Measurements from ENCODE around the gene C5AR2. TPM values are rescaled to one million over a fixed set of nuclear protein-coding genes. Genes with fewer than 3 reads are reported as not detected.
"Not testable (repeated sequence)": the region's sequence is repeated elsewhere in the genome, so short reads cannot be mapped to it uniquely, and the experiment has no call there.

Gene C5AR2
- total RNA-seq, 1 donor from 2014 or later, result 0.31 TPM

GRCh38 chr19:47323872-47324271 is 8.1 kb upstream of the C5AR2 start:
- DNase-seq, result no peak

GRCh38 chr19:47324502-47324901 is 7.5 kb upstream of the C5AR2 start:
- DNase-seq, result no peak

GRCh38 chr19:47330466-47330869 is 1.5 kb upstream of the C5AR2 start:
- DNase-seq, result peak; percentile 32

- no peak for DNase-seq
Measured at GRCh38 chr19:47331490-47331889, 485 bp upstream of the C5AR2 start.

GRCh38 chr19:47336765-47337718 is 5.1 kb downstream of the C5AR2 start:
- DNase-seq, result not testable (repeated sequence)

GRCh38 chr19:47339196-47339880 is 7.4 kb downstream of the C5AR2 start:
- DNase-seq, result no peak

GRCh38 chr19:47340477-47341208 is 8.7 kb downstream of the C5AR2 start:
- no peak for DNase-seq

- DNase-seq, result no peak
Measured at GRCh38 chr19:47341734-47342133, 9.8 kb downstream of the C5AR2 start.

GRCh38 chr19:47343194-47343802 is 11.3 kb downstream of the C5AR2 start:
- DNase-seq, result no peak

GRCh38 chr19:47344425-47344824 is 12.4 kb downstream of the C5AR2 start:
- no peak for DNase-seq

GRCh38 chr19:47346024-47346423 is 14.0 kb downstream of the C5AR2 start:
- not testable (repeated sequence) for DNase-seq

GRCh38 chr19:47348819-47349795 is 17.1 kb downstream of the C5AR2 start, which contains the start of gene DHX34:
DHX34 (plus strand) TSS chr19:47349315; CDS start chr19:47353031, 3,716 bp downstream.
- peak; percentile 100 for DNase-seq

- no peak for DNase-seq
Measured at GRCh38 chr19:47350630-47351029, 18.7 kb downstream of the C5AR2 start.

GRCh38 chr19:47351548-47351947 is 19.6 kb downstream of the C5AR2 start:
- no peak for DNase-seq

- no peak for DNase-seq
Measured at GRCh38 chr19:47352095-47352494, 20.1 kb downstream of the C5AR2 start.

GRCh38 chr19:47353307-47353712 is 21.3 kb downstream of the C5AR2 start:
- no peak for DNase-seq

- DNase-seq, result no peak
Measured at GRCh38 chr19:47356900-47357299, 24.9 kb downstream of the C5AR2 start.

GRCh38 chr19:47357788-47358680 is 26.1 kb downstream of the C5AR2 start:
- DNase-seq, result no peak

- DNase-seq, result no peak
Measured at GRCh38 chr19:47358936-47359335, 27.0 kb downstream of the C5AR2 start.

GRCh38 chr19:47362321-47362720 is 30.3 kb downstream of the C5AR2 start:
- no peak for DNase-seq

Data from tongue (tissue), 2 donors.